Measurements from ENCODE around the gene GBA2. TPM values are rescaled to one million over a fixed set of nuclear protein-coding genes. Genes with fewer than 3 reads are reported as not detected.

Gene GBA2
- total and polyA plus RNA-seq, 8 donors: 63.3 to 113 (median 92.2) TPM

GRCh38 chr9:35737143-35737542 is 11.9 kb downstream of the GBA2 start:
- DNase-seq (no peak), ATAC-seq (no peak)
- H3K4me1 ChIP-seq: peaks cover 10 to 28% of the 10 kb centered on the region in 2 donors
- H3K27ac ChIP-seq: no peak overlapping the region
- intact Hi-C loops (cut with DNase I): no loop called here
- H3K36me3 ChIP-seq: peaks cover 0 to 81% of the 10 kb centered on the region in 2 donors
- H3K9me3 ChIP-seq: no peaks in the 10 kb centered on the region
- no peaks in the 10 kb centered on the region for H3K27me3 ChIP-seq
- no peak overlapping the region for H3K4me3 ChIP-seq
- no peak for TF ChIP-seq CTCF (IDR thresholded peaks at IDR 0.05)

GRCh38 chr9:35736201-35736633 is 12.8 kb downstream of the GBA2 start:
- intact Hi-C loops (cut with DNase I): no loop called here
- no peaks in the 10 kb centered on the region for H3K9me3 ChIP-seq
- peak; percentile 68 to 78 for TF ChIP-seq CTCF (IDR thresholded peaks at IDR 0.05)
- H3K4me3 ChIP-seq: no peak overlapping the region
- ATAC-seq (peak; percentile 17), DNase-seq (peak in 2 of 4 donors; percentile 56 to 73)
- peaks cover 10 to 28% of the 10 kb centered on the region in 2 donors for H3K4me1 ChIP-seq
- H3K27me3 ChIP-seq: no peaks in the 10 kb centered on the region
- peaks cover 0 to 72% of the 10 kb centered on the region in 2 donors for H3K36me3 ChIP-seq
- peak overlapping the region in 1 of 2 donors; percentile 11 for H3K27ac ChIP-seq

- DNase-seq (no peak), ATAC-seq (no peak)
- Histone ChIP-seq H3K27ac (no peak overlapping the region), H3K9me3 (no peaks in the 10 kb centered on the region), H3K4me3 (no peak overlapping the region), H3K36me3 (peaks cover 0 to 51% of the 10 kb centered on the region in 2 donors), H3K4me1 (peaks cover 29 to 49% of the 10 kb centered on the region in 2 donors), H3K27me3 (no peaks in the 10 kb centered on the region)
- TF ChIP-seq CTCF (IDR thresholded peaks at IDR 0.05): no peak
- intact Hi-C loops (cut with DNase I): no loop called here
These were observed 14.9 kb downstream of the GBA2 start for GRCh38 chr9:35734096-35734495.

GRCh38 chr9:35732800-35733541 is 16.1 kb downstream of the GBA2 start:
- Histone ChIP-seq H3K4me1 (peaks cover 38 to 60% of the 10 kb centered on the region in 2 donors), H3K4me3 (peak overlapping the region; percentile 80 to 83), H3K27ac (peak overlapping the region; percentile 96 to 97), H3K36me3 (peaks cover 0 to 39% of the 10 kb centered on the region in 2 donors), H3K27me3 (no peaks in the 10 kb centered on the region), H3K9me3 (no peaks in the 10 kb centered on the region)
- DNase-seq: peak in 1 of 4 donors; percentile 32
- intact Hi-C loops (cut with DNase I): no loop called here
- TF ChIP-seq CTCF (IDR thresholded peaks at IDR 0.05): no peak
- peak; percentile 0 for ATAC-seq

- ATAC-seq (peak; percentile 90), DNase-seq (peak; percentile 98 to 100 (median 99))
- intact Hi-C loops (cut with DNase I): no loop called here
- peaks cover 0 to 32% of the 10 kb centered on the region in 2 donors for H3K36me3 ChIP-seq
- H3K9me3 ChIP-seq: no peaks in the 10 kb centered on the region
- peak in 1 of 2 donors; percentile 21 for TF ChIP-seq CTCF (IDR thresholded peaks at IDR 0.05)
- peaks cover 45 to 67% of the 10 kb centered on the region in 2 donors for H3K4me1 ChIP-seq
- peak within 1 kb of the TSS; percentile 96 to 97 for H3K27ac ChIP-seq
- no peaks in the 10 kb centered on the region for H3K27me3 ChIP-seq
- H3K4me3 ChIP-seq: peak within 1 kb of the TSS; percentile 80 to 83
These were observed 16.7 kb downstream of the GBA2 start, which contains the start of the genes CREB3 and TLN1 for GRCh38 chr9:35732185-35732799. Gene CREB3 (plus strand): TSS chr9:35732666. CDS start chr9:35732773, 107 bp downstream. Gene TLN1 (minus strand): TSS chr9:35732195. CDS start chr9:35725694, 6,501 bp downstream.
